Measurements from ENCODE around the gene MSH6.

DNA sequence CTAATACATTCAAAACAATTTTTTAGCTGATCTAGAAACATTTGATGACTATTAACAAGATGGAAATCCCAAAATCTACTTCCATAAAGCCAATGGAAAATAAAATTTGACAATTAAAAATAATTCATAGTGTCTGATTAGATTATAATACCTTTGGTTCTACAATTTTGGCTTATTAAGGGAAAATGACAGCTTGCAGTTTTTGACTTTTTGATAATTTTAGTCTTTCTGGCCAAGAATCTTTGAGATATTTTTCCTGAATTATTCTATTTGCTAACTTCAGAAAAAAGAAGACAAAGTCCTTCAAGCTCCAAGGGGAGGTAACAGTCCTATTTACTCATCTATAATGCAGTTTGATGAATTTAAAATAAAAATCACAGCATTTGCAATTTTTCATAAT lies 39.6 kb downstream of the MSH6 start:
- TF ChIP-seq, protein P1, sequence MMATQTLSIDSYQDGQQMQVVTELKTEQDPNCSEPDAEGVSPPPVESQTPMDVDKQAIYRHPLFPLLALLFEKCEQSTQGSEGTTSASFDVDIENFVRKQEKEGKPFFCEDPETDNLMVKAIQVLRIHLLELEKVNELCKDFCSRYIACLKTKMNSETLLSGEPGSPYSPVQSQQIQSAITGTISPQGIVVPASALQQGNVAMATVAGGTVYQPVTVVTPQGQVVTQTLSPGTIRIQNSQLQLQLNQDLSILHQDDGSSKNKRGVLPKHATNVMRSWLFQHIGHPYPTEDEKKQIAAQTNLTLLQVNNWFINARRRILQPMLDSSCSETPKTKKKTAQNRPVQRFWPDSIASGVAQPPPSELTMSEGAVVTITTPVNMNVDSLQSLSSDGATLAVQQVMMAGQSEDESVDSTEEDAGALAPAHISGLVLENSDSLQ (IDR thresholded peaks at IDR 0.05) = no peak
- TF ChIP-seq FOXA1 (IDR thresholded peaks at IDR 0.05) = no peak
- no peak for TF ChIP-seq HDGF (IDR thresholded peaks at IDR 0.05; ENCODE audit: borderline replicate concordance)
- no peak for TF ChIP-seq SUZ12 (IDR thresholded peaks at IDR 0.05)
- no peak for TF ChIP-seq FOXM1 (IDR thresholded peaks at IDR 0.05; ENCODE audit: borderline replicate concordance)
- no peak for TF ChIP-seq BHLHE40 (IDR thresholded peaks at IDR 0.05; ENCODE audit: borderline replicate concordance)

All from HEK293T (cell line).